Measurements from ENCODE around the gene VWA5A.

DNA sequence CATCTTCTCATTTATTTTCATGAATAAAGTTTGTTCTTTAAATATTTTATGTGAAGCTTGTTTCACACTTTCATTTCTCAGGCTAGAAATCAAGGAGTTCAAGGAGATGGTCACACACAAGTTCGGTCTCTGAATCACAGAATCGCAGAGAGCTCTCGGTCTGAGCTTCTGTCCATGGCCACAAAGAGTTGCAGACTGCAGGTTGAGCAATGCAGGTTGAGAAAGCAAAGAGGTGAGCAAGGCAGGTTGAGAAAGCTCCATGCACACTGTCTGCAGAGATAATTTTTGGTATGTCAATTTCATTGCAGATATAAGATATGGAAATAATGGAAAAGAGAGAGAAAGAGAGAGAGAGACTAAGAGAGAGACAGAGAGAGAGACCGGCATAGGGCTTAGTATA is 32.9 kb upstream of the VWA5A start:
- TF ChIP-seq, protein P1, sequence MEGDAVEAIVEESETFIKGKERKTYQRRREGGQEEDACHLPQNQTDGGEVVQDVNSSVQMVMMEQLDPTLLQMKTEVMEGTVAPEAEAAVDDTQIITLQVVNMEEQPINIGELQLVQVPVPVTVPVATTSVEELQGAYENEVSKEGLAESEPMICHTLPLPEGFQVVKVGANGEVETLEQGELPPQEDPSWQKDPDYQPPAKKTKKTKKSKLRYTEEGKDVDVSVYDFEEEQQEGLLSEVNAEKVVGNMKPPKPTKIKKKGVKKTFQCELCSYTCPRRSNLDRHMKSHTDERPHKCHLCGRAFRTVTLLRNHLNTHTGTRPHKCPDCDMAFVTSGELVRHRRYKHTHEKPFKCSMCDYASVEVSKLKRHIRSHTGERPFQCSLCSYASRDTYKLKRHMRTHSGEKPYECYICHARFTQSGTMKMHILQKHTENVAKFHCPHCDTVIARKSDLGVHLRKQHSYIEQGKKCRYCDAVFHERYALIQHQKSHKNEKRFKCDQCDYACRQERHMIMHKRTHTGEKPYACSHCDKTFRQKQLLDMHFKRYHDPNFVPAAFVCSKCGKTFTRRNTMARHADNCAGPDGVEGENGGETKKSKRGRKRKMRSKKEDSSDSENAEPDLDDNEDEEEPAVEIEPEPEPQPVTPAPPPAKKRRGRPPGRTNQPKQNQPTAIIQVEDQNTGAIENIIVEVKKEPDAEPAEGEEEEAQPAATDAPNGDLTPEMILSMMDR (IDR thresholded peaks at IDR 0.05): no peak
- TF ChIP-seq POLR2A (IDR thresholded peaks at IDR 0.05): no peak
